Activated T-cell treated with anti-CD3 and anti-CD28 coated beads, Interleukin-2, amount 50 U/mL, for 24 hours (primary cell): Measurements from ENCODE around the gene AGAP1.

ENCODE experiments used
- DNase-seq: peaks from one replicate; pipeline ENCODE4 v3.0.0-alpha.2; 2020
- H3K27ac Mint-ChIP-seq: 2 replicates; pipeline ENCODE4 v1.8.0; 2020; ENCODE audit warnings: mild to moderate bottlenecking, mixed read lengths
- H3K27me3 Mint-ChIP-seq: 2 replicates; pipeline ENCODE4 v1.8.0; 2020; ENCODE audit warnings: mixed read lengths
- H3K36me3 Mint-ChIP-seq: 2 replicates; pipeline ENCODE4 v1.8.0; 2020; ENCODE audit warnings: low read depth, mixed read lengths
- H3K4me1 Mint-ChIP-seq: 2 replicates; pipeline ENCODE4 v1.8.0; 2020; ENCODE audit warnings: low read depth, mixed read lengths
- H3K4me3 Mint-ChIP-seq: 2 replicates; pipeline ENCODE4 v1.8.0; 2020; ENCODE audit warnings: mild to moderate bottlenecking, moderate library complexity, mixed read lengths
- H3K9me3 Mint-ChIP-seq: 2 replicates; pipeline ENCODE4 v1.8.0; 2020; ENCODE audit warnings: mixed read lengths

Gene AGAP1

DNA sequence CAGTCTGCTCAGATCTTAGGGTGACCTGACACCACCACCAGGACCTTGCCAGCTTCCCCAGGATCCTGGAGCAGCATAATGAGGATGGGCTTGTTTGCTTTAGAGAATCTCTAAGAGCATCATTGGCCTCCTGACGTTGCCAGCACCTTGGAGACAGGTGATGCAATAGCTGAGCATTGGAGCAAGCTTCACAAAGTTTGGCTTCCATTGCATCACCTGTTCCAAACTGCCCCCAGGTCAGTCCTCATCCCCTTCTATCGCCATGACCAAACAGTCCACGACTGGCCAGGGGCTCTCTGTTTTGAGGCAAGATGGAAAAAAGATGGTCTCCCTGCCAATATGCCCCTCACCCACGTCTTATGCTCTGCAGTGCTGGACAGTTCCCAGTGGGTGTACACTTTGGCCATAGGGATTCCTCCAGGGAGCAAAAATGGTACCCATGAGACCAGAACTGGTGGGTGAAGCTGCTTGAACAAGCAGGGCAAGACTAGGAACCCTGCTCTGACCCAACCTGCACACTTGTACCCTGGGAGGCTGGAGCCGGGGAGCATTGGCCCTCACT is 22.6 kb upstream of the AGAP1 start:
- Mint-ChIP-seq H3K9me3 (peaks cover 8% of the 10 kb centered on the region), H3K4me3 (no peak overlapping the region), H3K36me3 (no peaks in the 10 kb centered on the region), H3K4me1 (no peaks in the 10 kb centered on the region), H3K27me3 (peaks cover 38% of the 10 kb centered on the region), H3K27ac (no peak overlapping the region)
- no peak for DNase-seq

DNA sequence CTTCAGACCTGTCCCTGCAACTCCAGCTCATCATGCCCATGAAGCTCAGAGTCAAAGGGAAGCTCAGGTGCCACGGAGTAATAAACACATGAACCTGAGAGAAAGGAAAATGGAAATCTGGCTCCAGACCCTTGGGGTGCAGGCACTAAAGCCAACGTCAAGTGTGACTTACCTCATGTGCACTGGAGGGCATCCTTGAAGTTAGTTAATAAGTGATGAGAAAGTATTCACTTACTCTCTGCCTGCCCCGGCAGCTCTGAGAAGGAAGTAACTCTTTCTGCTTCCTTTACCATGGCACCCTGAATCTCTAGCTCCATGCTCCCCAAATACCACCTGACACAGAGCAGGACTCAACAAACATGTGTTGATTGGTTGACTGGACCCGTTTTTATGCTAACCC is 21.4 kb upstream of the AGAP1 start:
- Mint-ChIP-seq H3K27ac (no peak overlapping the region), H3K27me3 (peaks cover 45% of the 10 kb centered on the region), H3K36me3 (no peaks in the 10 kb centered on the region), H3K4me1 (no peaks in the 10 kb centered on the region), H3K9me3 (peaks cover 8% of the 10 kb centered on the region), H3K4me3 (no peak overlapping the region)
- DNase-seq, result no peak

- Mint-ChIP-seq H3K4me1 (no peaks in the 10 kb centered on the region), H3K27me3 (peaks cover 26% of the 10 kb centered on the region), H3K4me3 (no peak overlapping the region), H3K9me3 (peaks cover 8% of the 10 kb centered on the region), H3K27ac (no peak overlapping the region), H3K36me3 (no peaks in the 10 kb centered on the region)
- no peak for DNase-seq
Measured at GRCh38 chr2:235478609-235479008, 15.2 kb upstream of the AGAP1 start.

DNA sequence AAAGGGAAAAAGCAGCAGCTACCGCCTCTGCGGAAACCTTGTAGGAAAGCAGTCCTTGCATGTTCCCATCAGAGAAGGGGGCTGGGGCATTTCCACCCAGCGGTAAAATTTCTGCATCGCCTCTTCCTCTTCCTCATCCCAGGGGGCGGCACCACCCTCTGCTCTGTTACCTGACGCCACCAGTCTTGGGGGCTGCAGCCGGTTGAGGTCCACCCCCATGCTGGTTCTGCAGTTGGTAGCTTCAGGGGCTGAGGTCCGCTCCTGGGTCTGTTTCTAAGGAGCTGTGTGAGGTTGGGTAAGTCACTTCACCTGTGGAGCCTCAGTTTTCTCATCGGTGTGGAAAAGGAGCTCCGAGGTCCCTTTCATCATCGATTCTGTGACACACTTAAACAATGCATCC is 14.2 kb upstream of the AGAP1 start:
- Mint-ChIP-seq H3K9me3 (peaks cover 8% of the 10 kb centered on the region), H3K27me3 (peaks cover 31% of the 10 kb centered on the region), H3K4me1 (no peaks in the 10 kb centered on the region), H3K4me3 (no peak overlapping the region), H3K36me3 (no peaks in the 10 kb centered on the region), H3K27ac (no peak overlapping the region)
- no peak for DNase-seq

- H3K9me3 Mint-ChIP-seq, result peaks cover 5% of the 10 kb centered on the region
- no peak for DNase-seq
- peaks cover 38% of the 10 kb centered on the region for H3K27me3 Mint-ChIP-seq
- no peak overlapping the region for H3K27ac Mint-ChIP-seq
- H3K4me3 Mint-ChIP-seq, result no peak overlapping the region
- H3K4me1 Mint-ChIP-seq, result no peaks in the 10 kb centered on the region
- H3K36me3 Mint-ChIP-seq, result no peaks in the 10 kb centered on the region
Measured at GRCh38 chr2:235480614-235481013, 13.2 kb upstream of the AGAP1 start.

DNA sequence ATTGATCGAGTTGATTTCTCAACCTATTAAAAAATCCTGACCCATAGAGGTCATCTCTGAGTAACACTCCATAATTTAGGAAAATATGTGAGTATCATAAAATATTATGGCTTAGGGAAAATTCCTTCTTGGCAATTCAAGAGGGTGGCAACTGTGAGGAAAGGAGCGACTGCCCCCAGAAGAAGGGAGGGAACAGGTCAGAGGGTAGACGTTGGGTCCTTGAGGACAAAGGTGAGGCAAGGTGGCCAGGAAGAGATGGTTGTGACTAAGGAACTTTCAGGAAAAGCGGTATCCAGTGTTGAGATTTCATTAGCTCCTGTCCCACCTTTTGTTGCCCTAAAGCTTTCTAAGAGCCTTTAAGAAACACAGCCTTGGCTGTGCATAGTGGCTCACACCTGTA is 10.5 kb upstream of the AGAP1 start:
- Mint-ChIP-seq H3K4me3 (no peak overlapping the region), H3K4me1 (no peaks in the 10 kb centered on the region), H3K27me3 (peaks cover 20% of the 10 kb centered on the region), H3K36me3 (no peaks in the 10 kb centered on the region), H3K27ac (no peak overlapping the region), H3K9me3 (peaks cover 11% of the 10 kb centered on the region)
- no peak for DNase-seq

GRCh38 chr2:235485362-235485761 is 8.5 kb upstream of the AGAP1 start:
- Mint-ChIP-seq H3K36me3 (no peaks in the 10 kb centered on the region), H3K4me1 (no peaks in the 10 kb centered on the region), H3K4me3 (no peak overlapping the region), H3K9me3 (peaks cover 11% of the 10 kb centered on the region), H3K27ac (no peak overlapping the region), H3K27me3 (peaks cover 26% of the 10 kb centered on the region)
- DNase-seq, result no peak

- Mint-ChIP-seq H3K4me1 (no peaks in the 10 kb centered on the region), H3K36me3 (no peaks in the 10 kb centered on the region), H3K4me3 (no peak overlapping the region), H3K27ac (no peak overlapping the region), H3K9me3 (peaks cover 11% of the 10 kb centered on the region), H3K27me3 (peaks cover 33% of the 10 kb centered on the region)
- no peak for DNase-seq
Measured at GRCh38 chr2:235486729-235487128, 7.1 kb upstream of the AGAP1 start.

DNA sequence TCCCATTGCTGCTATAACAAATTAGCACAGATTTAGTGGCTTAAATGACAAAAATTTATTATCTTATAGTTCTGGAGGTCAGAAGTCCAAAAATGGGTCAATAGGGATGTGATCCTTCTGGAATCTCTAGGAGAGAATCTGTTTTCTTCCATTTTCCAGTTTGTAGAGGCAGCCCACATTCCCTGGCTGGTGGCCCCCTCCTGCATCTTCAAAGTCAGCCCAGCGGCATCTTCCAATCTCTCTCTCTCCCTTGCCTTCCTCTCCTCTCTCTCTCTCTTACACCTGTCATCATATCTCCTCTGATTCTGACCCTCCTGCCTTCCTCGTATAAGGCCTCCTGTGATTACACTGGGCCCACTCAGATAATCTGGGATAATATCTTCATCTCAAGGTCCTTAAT is 3.9 kb upstream of the AGAP1 start:
- H3K9me3 Mint-ChIP-seq, result peaks cover 11% of the 10 kb centered on the region
- peaks cover 10% of the 10 kb centered on the region for H3K4me1 Mint-ChIP-seq
- DNase-seq, result no peak
- H3K36me3 Mint-ChIP-seq, result no peaks in the 10 kb centered on the region
- H3K4me3 Mint-ChIP-seq, result no peak overlapping the region
- H3K27ac Mint-ChIP-seq, result no peak overlapping the region
- peaks cover 42% of the 10 kb centered on the region for H3K27me3 Mint-ChIP-seq

DNA sequence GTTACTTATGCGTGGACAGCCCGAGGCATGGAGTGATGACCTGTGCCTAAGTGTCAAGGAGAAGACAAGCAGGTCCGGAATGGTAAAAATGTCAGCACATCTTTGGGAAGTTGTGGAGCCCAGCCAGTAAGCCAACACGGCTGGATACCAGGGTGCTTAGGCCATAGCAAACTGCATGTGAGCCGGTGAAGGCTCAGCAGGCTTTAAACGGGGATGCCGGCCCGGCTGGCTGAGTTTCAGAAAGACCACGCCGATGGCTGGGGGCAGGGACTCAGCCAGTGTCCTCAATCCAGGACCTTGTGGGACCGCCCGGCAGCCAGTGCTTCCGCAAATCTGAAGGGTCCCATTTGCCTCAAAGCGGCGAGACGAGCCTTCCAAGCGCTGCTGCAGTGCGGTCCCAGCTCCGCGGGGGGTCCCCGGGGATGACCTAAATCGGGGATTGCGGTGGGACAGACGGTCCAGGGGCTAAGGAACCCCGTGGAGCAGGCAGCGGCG is 946 bp upstream of the AGAP1 start:
- Mint-ChIP-seq H3K36me3 (no peaks in the 10 kb centered on the region), H3K4me3 (peak overlapping the region; percentile 76), H3K27ac (no peak overlapping the region), H3K27me3 (peaks cover 67% of the 10 kb centered on the region), H3K4me1 (peaks cover 16% of the 10 kb centered on the region), H3K9me3 (no peaks in the 10 kb centered on the region)
- no peak for DNase-seq

DNA sequence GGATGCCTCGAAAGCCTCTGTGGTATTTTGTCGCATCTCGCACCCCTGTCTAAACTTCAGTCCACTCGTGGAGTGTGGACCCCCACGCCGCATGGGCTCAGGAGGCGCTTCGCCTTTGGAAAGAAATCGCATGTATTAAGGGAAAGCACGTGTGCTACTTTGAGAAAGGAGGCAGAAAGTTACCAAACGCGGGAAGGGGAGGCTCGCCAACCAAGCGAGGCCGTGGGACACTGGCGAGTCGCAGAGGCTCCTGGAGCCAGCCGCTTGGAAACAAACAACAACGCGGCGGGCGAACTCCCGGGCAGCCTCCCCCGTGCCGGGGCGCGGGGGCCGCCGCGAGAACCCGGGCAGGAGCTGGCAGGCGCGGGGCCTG is 455 bp upstream of the AGAP1 start:
- DNase-seq, result no peak
- no peaks in the 10 kb centered on the region for H3K36me3 Mint-ChIP-seq
- H3K4me3 Mint-ChIP-seq, result peak overlapping the region; percentile 76
- no peak overlapping the region for H3K27ac Mint-ChIP-seq
- peaks cover 16% of the 10 kb centered on the region for H3K4me1 Mint-ChIP-seq
- H3K27me3 Mint-ChIP-seq, result peaks cover 72% of the 10 kb centered on the region
- no peaks in the 10 kb centered on the region for H3K9me3 Mint-ChIP-seq

GRCh38 chr2:235494716-235495372 is 1.0 kb downstream of the AGAP1 start:
- Mint-ChIP-seq H3K9me3 (no peaks in the 10 kb centered on the region), H3K4me1 (peaks cover 16% of the 10 kb centered on the region), H3K27me3 (peaks cover 86% of the 10 kb centered on the region), H3K27ac (no peak overlapping the region), H3K36me3 (no peaks in the 10 kb centered on the region), H3K4me3 (peak overlapping the region; percentile 64)
- no peak for DNase-seq

DNA sequence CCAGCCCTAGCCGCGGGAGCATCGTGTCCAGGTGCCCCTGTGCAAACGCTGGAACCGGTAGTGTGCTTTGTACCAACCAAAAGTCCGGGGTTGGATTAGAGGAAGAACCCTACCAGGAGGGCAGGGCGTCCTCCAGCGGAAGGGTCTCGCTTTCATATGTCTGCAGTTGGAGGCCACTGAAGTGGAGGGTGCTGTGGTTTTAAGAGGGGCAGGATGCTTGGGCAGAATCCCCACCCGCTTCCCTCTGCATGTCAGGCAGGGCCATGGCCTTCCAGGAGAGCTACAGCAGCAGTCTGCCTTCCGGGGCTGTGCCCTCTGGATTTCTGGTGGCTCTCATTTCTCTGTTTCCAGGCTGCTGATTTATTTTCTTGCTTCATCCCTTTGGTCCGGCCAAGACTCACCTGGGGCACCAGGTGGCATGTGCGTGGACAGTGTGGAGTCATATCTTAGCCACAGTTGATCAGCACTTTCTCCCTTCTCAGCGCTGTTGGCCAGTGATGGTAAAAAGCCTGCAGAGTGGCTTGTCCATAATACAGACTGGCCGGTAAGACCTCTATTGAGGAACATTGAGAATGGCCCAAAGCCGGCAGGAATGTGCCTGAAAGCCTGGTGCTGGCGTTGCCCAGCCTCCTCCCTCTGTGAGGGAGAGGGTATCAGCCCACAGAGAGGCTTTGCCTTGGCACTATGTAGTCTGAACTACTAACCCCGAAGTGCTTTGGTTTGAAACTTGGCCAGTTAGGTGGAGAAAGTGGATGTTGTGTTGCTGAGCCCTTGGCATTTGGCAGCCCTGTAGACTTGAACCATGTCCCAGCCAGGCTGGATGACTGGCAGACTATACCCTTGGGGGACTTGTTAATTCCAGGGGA is 1.8 kb downstream of the AGAP1 start:
- no peak overlapping the region for H3K27ac Mint-ChIP-seq
- DNase-seq, result no peak
- no peaks in the 10 kb centered on the region for H3K36me3 Mint-ChIP-seq
- H3K4me1 Mint-ChIP-seq, result peaks cover 17% of the 10 kb centered on the region
- H3K9me3 Mint-ChIP-seq, result no peaks in the 10 kb centered on the region
- peaks cover 86% of the 10 kb centered on the region for H3K27me3 Mint-ChIP-seq
- peak overlapping the region; percentile 53 for H3K4me3 Mint-ChIP-seq

DNA sequence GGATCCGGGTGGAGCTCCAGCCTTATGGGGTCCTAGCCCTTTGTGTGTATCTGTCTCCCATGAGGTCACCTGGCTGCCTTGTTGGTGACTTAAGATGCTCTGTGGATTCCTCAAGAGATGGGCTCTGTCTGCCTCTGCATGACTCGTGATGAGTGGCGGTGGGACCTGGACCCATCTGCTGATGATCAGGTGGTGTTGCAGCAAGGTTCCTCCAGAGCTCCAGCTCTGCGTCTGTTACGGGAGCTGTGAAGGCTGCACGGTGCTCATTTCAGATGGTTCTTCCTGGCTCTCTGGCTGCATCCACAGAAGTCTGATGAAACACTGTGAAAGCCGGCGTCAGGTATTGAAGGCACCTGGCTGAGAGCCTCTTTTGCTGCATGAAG is 2.4 kb downstream of the AGAP1 start:
- Mint-ChIP-seq H3K27ac (no peak overlapping the region), H3K36me3 (no peaks in the 10 kb centered on the region), H3K9me3 (no peaks in the 10 kb centered on the region), H3K4me3 (no peak overlapping the region), H3K4me1 (peaks cover 22% of the 10 kb centered on the region), H3K27me3 (peaks cover 85% of the 10 kb centered on the region)
- DNase-seq, result no peak

GRCh38 chr2:235497096-235497495 is 3.3 kb downstream of the AGAP1 start:
- H3K4me3 Mint-ChIP-seq, result no peak overlapping the region
- H3K9me3 Mint-ChIP-seq, result no peaks in the 10 kb centered on the region
- peaks cover 30% of the 10 kb centered on the region for H3K4me1 Mint-ChIP-seq
- H3K36me3 Mint-ChIP-seq, result no peaks in the 10 kb centered on the region
- no peak overlapping the region for H3K27ac Mint-ChIP-seq
- DNase-seq, result no peak
- peaks cover 84% of the 10 kb centered on the region for H3K27me3 Mint-ChIP-seq
